GM12878 (cell line): ENCODE results near the gene SLC22A7.
A peak's percentile ranks its signal among the peaks of the same experiment; 100 is the strongest.

Source experiments
- BACH1 ChIP-seq: fragments of 450-650 bp; IDR thresholded peaks from 2 replicates; pipeline ENCODE4 v1.6.1; 2017; ENCODE audit warnings: mild to moderate bottlenecking, borderline replicate concordance
- CHD4 ChIP-seq: fragments of 200-600 bp; sonication (generic); IDR thresholded peaks from 2 replicates; pipeline ENCODE4 v1.6.1; 2016; ENCODE audit warnings: mild to moderate bottlenecking
- ETV6 ChIP-seq, 2 experiments: fragments of 450-650 bp in 1 of 2; IDR thresholded peaks in 1 of 2; conservative IDR thresholded peaks in 1 of 2; 2 replicates each; pipeline ENCODE4 v1.6.1; 2014; ENCODE audit warnings: antibody characterized with exemption in 1 of 2, borderline replicate concordance in 1 of 2, low read depth in 1 of 2, mild to moderate bottlenecking in 1 of 2, moderate library complexity in 1 of 2
- GABPA ChIP-seq: IDR thresholded peaks from 2 replicates; pipeline ENCODE4 v1.6.1; 2014; ENCODE audit warnings: antibody characterized with exemption, low read depth, mild to moderate bottlenecking, inconsistent platforms
- HCFC1 ChIP-seq: fragments of 150-350 bp; IDR thresholded peaks from 2 replicates; pipeline ENCODE4 v1.6.1; 2014; ENCODE audit warnings: low read length
- JUND ChIP-seq: IDR thresholded peaks from 2 replicates; pipeline ENCODE4 v1.6.1; 2012; ENCODE audit warnings: low read depth, mild to moderate bottlenecking, low read length, improper control_type of control experiment, moderate library complexity
- POLR2A ChIP-seq: IDR thresholded peaks from 2 replicates; pipeline ENCODE4 v1.6.1; 2011; ENCODE audit warnings: low read depth, mild to moderate bottlenecking, low read length
- POLR2AphosphoS5 ChIP-seq: IDR thresholded peaks from 2 replicates; pipeline ENCODE4 v1.6.1; 2011; ENCODE audit warnings: mild to moderate bottlenecking, low read length, inconsistent platforms
- TF ChIP-seq, protein P1 (sequence below), 3 experiments: IDR thresholded peaks in 2 of 3; conservative IDR thresholded peaks in 1 of 3; 2 replicates each; pipeline ENCODE4 v1.5.1; 2011; ENCODE audit warnings: low read depth in 3 of 3, low read length in 3 of 3, mild to moderate bottlenecking in 3 of 3, control low read depth in 2 of 3, moderate library complexity in 2 of 3, inconsistent platforms in 1 of 3, mixed read lengths in 1 of 3; ENCODE audit not compliant: control insufficient read depth in 2 of 3, insufficient read depth in 1 of 3; ENCODE audit errors: extremely low read depth in 1 of 3
- TF ChIP-seq, protein P2 (sequence below): IDR thresholded peaks from 2 replicates; pipeline ENCODE4 v1.6.1; 2011; ENCODE audit warnings: borderline replicate concordance, low read depth, mild to moderate bottlenecking, moderate library complexity, mixed read lengths, low read length; ENCODE audit not compliant: insufficient read depth; ENCODE audit errors: extremely low read length

DNA sequence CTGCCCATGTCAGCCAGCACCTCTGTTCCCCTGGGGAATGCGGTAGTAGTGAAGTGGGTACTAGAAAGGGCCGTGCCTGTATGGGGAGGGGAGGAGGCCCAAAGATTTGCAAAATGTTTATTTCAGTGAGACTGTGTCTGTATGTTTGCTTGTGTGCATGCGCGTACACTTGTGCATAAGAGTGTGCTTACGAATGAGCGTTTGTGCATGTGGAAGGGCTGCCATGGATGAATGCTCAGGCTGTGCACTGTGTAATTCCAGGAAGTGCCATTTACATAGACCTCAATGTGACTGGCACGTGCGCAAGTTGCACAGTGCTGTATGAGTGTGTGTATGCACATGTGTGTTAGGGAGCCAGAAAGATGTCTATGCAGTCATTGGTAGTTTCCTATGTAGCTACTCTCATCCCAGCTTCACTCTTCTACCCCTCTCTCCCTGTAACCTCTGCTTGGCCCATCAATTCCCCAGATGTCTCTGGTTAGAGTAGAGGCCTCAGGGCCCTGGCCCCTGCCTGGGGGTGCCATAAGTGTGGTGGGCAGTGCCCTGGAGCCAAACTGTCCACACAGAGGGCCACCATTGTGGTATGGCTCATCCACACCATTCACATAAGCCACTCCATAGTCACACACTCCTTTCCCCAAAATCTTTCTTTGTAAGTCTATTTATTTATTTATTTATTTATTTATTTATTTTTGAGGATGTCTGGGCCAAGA, 26.8 kb upstream of the SLC22A7 start:
- TF ChIP-seq POLR2A (no peak), CHD4 (no peak), BACH1 (no peak), GABPA (no peak), POLR2AphosphoS5 (no peak), JUND (no peak), ETV6 (conservative IDR thresholded peaks at IDR 0.05 in 1 of 2, IDR thresholded peaks at IDR 0.05 in 1 of 2; ENCODE audit: borderline replicate concordance in 1 of 2, low read depth in 1 of 2) (no peak), HCFC1 (no peak)
- TF ChIP-seq, protein P1, sequence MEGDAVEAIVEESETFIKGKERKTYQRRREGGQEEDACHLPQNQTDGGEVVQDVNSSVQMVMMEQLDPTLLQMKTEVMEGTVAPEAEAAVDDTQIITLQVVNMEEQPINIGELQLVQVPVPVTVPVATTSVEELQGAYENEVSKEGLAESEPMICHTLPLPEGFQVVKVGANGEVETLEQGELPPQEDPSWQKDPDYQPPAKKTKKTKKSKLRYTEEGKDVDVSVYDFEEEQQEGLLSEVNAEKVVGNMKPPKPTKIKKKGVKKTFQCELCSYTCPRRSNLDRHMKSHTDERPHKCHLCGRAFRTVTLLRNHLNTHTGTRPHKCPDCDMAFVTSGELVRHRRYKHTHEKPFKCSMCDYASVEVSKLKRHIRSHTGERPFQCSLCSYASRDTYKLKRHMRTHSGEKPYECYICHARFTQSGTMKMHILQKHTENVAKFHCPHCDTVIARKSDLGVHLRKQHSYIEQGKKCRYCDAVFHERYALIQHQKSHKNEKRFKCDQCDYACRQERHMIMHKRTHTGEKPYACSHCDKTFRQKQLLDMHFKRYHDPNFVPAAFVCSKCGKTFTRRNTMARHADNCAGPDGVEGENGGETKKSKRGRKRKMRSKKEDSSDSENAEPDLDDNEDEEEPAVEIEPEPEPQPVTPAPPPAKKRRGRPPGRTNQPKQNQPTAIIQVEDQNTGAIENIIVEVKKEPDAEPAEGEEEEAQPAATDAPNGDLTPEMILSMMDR (IDR thresholded peaks at IDR 0.05 in 2 of 3, conservative IDR thresholded peaks at IDR 0.05 in 1 of 3; ENCODE audit: control insufficient read depth in 2 of 3, extremely low read depth in 1 of 3, insufficient read depth in 1 of 3, low read depth in 3 of 3, low read length in 3 of 3) = no peak
- TF ChIP-seq, protein P2, sequence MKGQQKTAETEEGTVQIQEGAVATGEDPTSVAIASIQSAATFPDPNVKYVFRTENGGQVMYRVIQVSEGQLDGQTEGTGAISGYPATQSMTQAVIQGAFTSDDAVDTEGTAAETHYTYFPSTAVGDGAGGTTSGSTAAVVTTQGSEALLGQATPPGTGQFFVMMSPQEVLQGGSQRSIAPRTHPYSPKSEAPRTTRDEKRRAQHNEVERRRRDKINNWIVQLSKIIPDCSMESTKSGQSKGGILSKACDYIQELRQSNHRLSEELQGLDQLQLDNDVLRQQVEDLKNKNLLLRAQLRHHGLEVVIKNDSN = peak; percentile 35
